IPS DF 4.7 (cell line): ENCODE results near the gene PACSIN1.

Experiments used
- DNase-seq: peaks from one replicate; pipeline ENCODE4 v3.0.0-alpha.2; 2013; ENCODE audit warnings: low spot score; ENCODE audit errors: extremely low read depth

Gene PACSIN1

GRCh38 chr6:34514112-34514511, 48.2 kb downstream of the PACSIN1 start:
- no peak for DNase-seq

- no peak for DNase-seq
Measured at GRCh38 chr6:34514593-34515472, 49.0 kb downstream of the PACSIN1 start.

- DNase-seq = no peak
Measured at GRCh38 chr6:34515473-34516387, 49.9 kb downstream of the PACSIN1 start.

GRCh38 chr6:34516391-34517324, 50.8 kb downstream of the PACSIN1 start:
- DNase-seq = no peak

- DNase-seq = no peak
Measured at GRCh38 chr6:34517461-34517881, 51.6 kb downstream of the PACSIN1 start.

GRCh38 chr6:34517966-34518365, 52.1 kb downstream of the PACSIN1 start:
- DNase-seq = no peak

- no peak for DNase-seq
Measured at GRCh38 chr6:34518669-34519365, 52.9 kb downstream of the PACSIN1 start.

- no peak for DNase-seq
Measured at GRCh38 chr6:34519971-34520644, 54.2 kb downstream of the PACSIN1 start.

- no peak for DNase-seq
Measured at GRCh38 chr6:34520645-34521462, 55.0 kb downstream of the PACSIN1 start.

- no peak for DNase-seq
Measured at GRCh38 chr6:34521463-34522285, 55.8 kb downstream of the PACSIN1 start.

- DNase-seq = no peak
Measured at GRCh38 chr6:34522761-34523160, 56.9 kb downstream of the PACSIN1 start.

GRCh38 chr6:34523441-34524206, 57.7 kb downstream of the PACSIN1 start:
- no peak for DNase-seq

GRCh38 chr6:34524499-34524898, 58.6 kb downstream of the PACSIN1 start:
- no peak for DNase-seq

- no peak for DNase-seq
Measured at GRCh38 chr6:34524971-34525370, 59.1 kb downstream of the PACSIN1 start.

- DNase-seq = no peak
Measured at GRCh38 chr6:34525431-34526175, 59.7 kb downstream of the PACSIN1 start.

GRCh38 chr6:34526241-34526972, 60.5 kb downstream of the PACSIN1 start:
- no peak for DNase-seq
